Measurements from ENCODE around the gene COBL.

DNA sequence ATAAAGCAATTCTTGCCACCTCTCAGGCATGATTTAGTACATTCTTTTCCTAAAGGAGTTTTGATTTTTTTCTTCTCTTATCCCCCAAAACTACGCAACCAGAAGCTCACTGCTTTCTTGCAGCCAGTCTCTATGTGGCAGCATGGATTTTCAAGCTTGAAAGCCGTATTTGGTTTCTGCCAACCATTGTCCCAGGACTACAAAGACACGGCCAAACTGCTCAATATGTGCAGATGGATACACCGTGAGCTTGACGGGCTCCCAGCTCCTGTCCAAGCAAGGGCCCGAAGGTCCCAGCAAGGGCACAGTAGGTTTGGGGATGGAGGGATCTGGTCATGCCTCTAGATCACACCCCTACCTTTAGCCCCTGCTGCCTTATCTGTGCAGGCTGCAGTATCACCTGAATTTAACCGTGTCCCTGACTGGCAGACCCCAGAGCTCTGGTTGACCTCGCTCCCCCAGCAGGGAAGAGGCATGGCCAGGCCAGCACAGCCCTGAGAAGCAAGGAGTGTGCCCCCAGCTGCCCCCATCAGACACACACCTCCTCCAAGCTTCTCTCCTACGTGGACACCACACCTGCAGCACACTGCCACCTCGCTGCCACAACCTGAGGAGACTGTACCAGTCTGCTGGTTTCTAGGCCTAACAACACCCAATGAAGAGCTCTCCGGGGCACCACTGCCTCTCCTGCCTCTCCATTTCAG, 86.8 kb downstream of the COBL start:
- no peak for TF ChIP-seq CTCF (IDR thresholded peaks at IDR 0.05; ENCODE audit: low read depth, low read length, poor library complexity, severe bottlenecking)
- TF ChIP-seq EZH2phosphoT487 (IDR thresholded peaks at IDR 0.05; ENCODE audit: borderline replicate concordance, low read length), result no peak
